Esophagus squamous epithelium (tissue), 5 donors: ENCODE results near the gene CLDN6. TPM values are rescaled to one million over a fixed set of nuclear protein-coding genes. Genes with fewer than 3 reads are reported as not detected.

ENCODE experiments used
- DNase-seq: peaks from one replicate; lab custom pipeline; 2025; lab: John Stamatoyannopoulos, UW
- H3K27ac ChIP-seq, 4 donors: fragments of 200-600 bp; sonication (generic); one replicate each; pipeline ENCODE4 v1.5.1; 2016 to 2019; ENCODE audit warnings: mild to moderate bottlenecking in 1 of 4
- H3K27me3 ChIP-seq, 4 donors: fragments of 200-600 bp; sonication (generic); 1 replicate in 3 of 4; 2 replicates in 1 of 4; pipeline versions ENCODE4 v1.5.1 to v1.6.0; 2017 to 2021; ENCODE audit warnings: antibody characterized with exemption in 1 of 4
- H3K36me3 ChIP-seq, 3 donors: fragments of 200-600 bp; sonication (generic); one replicate each; pipeline ENCODE4 v1.5.1; 2016 to 2019
- H3K4me1 ChIP-seq, 3 donors: fragments of 200-600 bp; sonication (generic); one replicate each; pipeline ENCODE4 v1.5.1; 2017 to 2019
- H3K4me3 ChIP-seq, 4 donors: fragments of 200-600 bp; sonication (generic); 1 replicate in 3 of 4; 2 replicates in 1 of 4; pipeline ENCODE4 v1.5.1; 2016 to 2019; ENCODE audit warnings: mild to moderate bottlenecking in 2 of 4, moderate library complexity in 1 of 4
- H3K9me3 ChIP-seq, 3 donors: fragments of 200-600 bp; sonication (generic); one replicate each; pipeline ENCODE4 v1.5.1; 2016 to 2019
- POLR2A ChIP-seq, 4 donors: fragments of 450-650 bp; IDR thresholded peaks; one replicate each; pipeline ENCODE4 v1.6.1; 2017; ENCODE audit warnings: antibody characterized with exemption in 4 of 4, mild to moderate bottlenecking in 4 of 4, moderate library complexity in 3 of 4
- whole genome bisulfite sequencing, 2 donors: methylation state at CpG; one replicate each; pipeline ENCODE4 v1.1.5; 2018; 5-methylcytosine and 5-hydroxymethylcytosine counted together
- intact Hi-C: fragments of 100-400 bp; cut with DNase I; formaldehyde crosslinking; loops from one replicate; pipeline ENCODE4 v1.15.0; 2022
- total RNA-seq, 4 donors: library from RNA; depleted of rRNA; stranded (reverse); fragments of >200 nt; gene quantifications; one replicate each; pipeline ENCODE4 v1.1.0, GENCODE V29; 2016
- TF ChIP-seq, protein P1 (sequence below), 6 experiments: fragments of 450-650 bp in 4 of 6; fragments of 200-600 bp in 2 of 6; sonication (generic) in 2 of 6; IDR thresholded peaks; one replicate each; pipeline ENCODE4 v1.5.1; 2016 to 2019; ENCODE audit warnings: antibody characterized with exemption in 6 of 6, mild to moderate bottlenecking in 4 of 6, moderate library complexity in 4 of 6
- donor health status: DM: yes; HTN: yes; CAD: no.

The CLDN6 gene
- total RNA-seq, 4 donors from 2014 or later = not detected

DNA sequence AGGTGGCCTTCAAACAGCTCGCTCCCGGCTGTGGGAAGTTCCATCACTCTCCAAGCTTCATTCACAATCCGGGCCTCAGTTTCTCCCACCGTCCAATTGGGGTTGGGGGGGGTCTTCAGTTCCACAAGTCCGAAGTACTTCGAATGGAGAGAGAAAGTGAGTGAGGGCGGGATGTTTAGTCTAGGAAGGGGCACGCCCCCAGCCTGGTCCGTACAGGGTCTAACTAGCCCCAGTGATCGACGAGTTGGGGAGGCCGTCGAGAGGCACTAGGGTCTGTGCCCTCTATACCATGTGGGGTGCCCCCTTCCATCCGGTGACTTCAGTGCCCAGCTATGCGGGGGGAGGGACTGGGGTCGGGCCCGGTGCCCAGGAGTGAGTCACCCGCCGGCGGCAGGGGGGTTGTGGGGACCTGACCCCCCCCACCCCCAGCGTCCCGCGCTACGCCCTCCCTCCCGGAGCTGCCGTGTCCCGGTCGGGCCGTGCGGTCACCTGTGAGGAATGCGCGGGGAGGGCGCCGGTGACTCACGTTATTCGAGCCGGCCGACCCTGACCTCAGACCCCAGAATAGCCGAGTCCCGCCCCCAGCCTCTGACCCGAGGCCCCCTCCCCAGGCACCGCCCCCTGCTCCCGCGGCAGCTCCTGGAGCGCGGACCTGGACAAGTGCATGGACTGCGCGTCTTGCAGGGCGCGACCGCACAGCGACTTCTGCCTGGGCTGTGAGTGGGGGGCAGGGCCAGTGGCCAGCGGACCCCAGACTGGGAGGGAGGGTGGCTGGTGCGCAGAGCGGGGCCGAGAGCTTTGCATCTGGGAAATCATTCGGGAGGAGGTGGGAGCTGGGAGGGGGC is 2.8 kb upstream of the CLDN6 start:
- 1% methylated on average over 23 of the region's 57 CpGs; no CpG with 5 or more reads in 1 of the 2 donors for WGBS, 2 donors
- DNase-seq = no peak
- H3K4me3 ChIP-seq = peak overlapping the region; percentile 46 to 79 (median 63)
- H3K27me3 ChIP-seq = peaks cover 0 to 33% (median 4%) of the 10 kb centered on the region in 4 donors
- TF ChIP-seq, protein P1, sequence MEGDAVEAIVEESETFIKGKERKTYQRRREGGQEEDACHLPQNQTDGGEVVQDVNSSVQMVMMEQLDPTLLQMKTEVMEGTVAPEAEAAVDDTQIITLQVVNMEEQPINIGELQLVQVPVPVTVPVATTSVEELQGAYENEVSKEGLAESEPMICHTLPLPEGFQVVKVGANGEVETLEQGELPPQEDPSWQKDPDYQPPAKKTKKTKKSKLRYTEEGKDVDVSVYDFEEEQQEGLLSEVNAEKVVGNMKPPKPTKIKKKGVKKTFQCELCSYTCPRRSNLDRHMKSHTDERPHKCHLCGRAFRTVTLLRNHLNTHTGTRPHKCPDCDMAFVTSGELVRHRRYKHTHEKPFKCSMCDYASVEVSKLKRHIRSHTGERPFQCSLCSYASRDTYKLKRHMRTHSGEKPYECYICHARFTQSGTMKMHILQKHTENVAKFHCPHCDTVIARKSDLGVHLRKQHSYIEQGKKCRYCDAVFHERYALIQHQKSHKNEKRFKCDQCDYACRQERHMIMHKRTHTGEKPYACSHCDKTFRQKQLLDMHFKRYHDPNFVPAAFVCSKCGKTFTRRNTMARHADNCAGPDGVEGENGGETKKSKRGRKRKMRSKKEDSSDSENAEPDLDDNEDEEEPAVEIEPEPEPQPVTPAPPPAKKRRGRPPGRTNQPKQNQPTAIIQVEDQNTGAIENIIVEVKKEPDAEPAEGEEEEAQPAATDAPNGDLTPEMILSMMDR (IDR thresholded peaks at IDR 0.05) = no peak
- no peak for TF ChIP-seq POLR2A (IDR thresholded peaks at IDR 0.05)
- H3K27ac ChIP-seq = peak overlapping the region; percentile 92 to 98 (median 96)
- H3K36me3 ChIP-seq = peaks cover 0 to 7% (median 0%) of the 10 kb centered on the region in 3 donors
- H3K9me3 ChIP-seq = no peaks in the 10 kb centered on the region
- intact Hi-C loops = no loop called here
- peaks cover 41 to 77% (median 45%) of the 10 kb centered on the region in 3 donors for H3K4me1 ChIP-seq

GRCh38 chr16:3020247-3020603 is 2.2 kb upstream of the CLDN6 start, which contains the start of gene TNFRSF12A:
TSS of gene TNFRSF12A (plus strand) at chr16:3020368. CDS start at chr16:3020398, 30 bp downstream.
- intact Hi-C loops = no loop called here
- Histone ChIP-seq H3K4me3 (peak within 1 kb of the TSS; percentile 46 to 79 (median 63)), H3K9me3 (no peaks in the 10 kb centered on the region), H3K36me3 (peaks cover 0 to under 1% (median 0%) of the 10 kb centered on the region in 3 donors), H3K4me1 (peaks cover 41 to 71% (median 45%) of the 10 kb centered on the region in 3 donors), H3K27me3 (peaks cover 0 to 38% (median 4%) of the 10 kb centered on the region in 4 donors), H3K27ac (peak within 1 kb of the TSS; percentile 92 to 98 (median 96))
- no peak for DNase-seq
- WGBS, 2 donors = no CpG with 5 or more reads among the region's 49 CpGs
- TF ChIP-seq, protein P1 (IDR thresholded peaks at IDR 0.05) = peak in 3 of 6 experiments; percentile 16 to 22 (median 18)
- TF ChIP-seq POLR2A (IDR thresholded peaks at IDR 0.05) = peak in 3 of 4 donors; percentile 36 to 91 (median 81)

GRCh38 chr16:3019594-3020246 is 1.7 kb upstream of the CLDN6 start:
- peaks cover 40 to 66% (median 42%) of the 10 kb centered on the region in 3 donors for H3K4me1 ChIP-seq
- peaks cover 0 to 43% (median 4%) of the 10 kb centered on the region in 4 donors for H3K27me3 ChIP-seq
- 26 to 52% methylated on average over 24 to 31 of the region's 40 CpGs for WGBS, 2 donors
- no peak for TF ChIP-seq POLR2A (IDR thresholded peaks at IDR 0.05)
- TF ChIP-seq, protein P1 (IDR thresholded peaks at IDR 0.05) = no peak
- H3K27ac ChIP-seq = peak overlapping the region; percentile 27 to 96 (median 94)
- no peaks in the 10 kb centered on the region for H3K36me3 ChIP-seq
- no peak for DNase-seq
- no peaks in the 10 kb centered on the region for H3K9me3 ChIP-seq
- peak overlapping the region; percentile 46 to 79 (median 63) for H3K4me3 ChIP-seq
- intact Hi-C loops = no loop called here

GRCh38 chr16:3017344-3017743 is 639 bp downstream of the CLDN6 start:
- no peak for DNase-seq
- Histone ChIP-seq H3K9me3 (no peaks in the 10 kb centered on the region), H3K27me3 (peaks cover 0 to 67% (median 15%) of the 10 kb centered on the region in 4 donors), H3K27ac (no peak overlapping the region), H3K4me1 (peaks cover 22 to 55% (median 23%) of the 10 kb centered on the region in 3 donors), H3K4me3 (no peak overlapping the region), H3K36me3 (no peaks in the 10 kb centered on the region)
- no peak for TF ChIP-seq POLR2A (IDR thresholded peaks at IDR 0.05)
- TF ChIP-seq, protein P1 (IDR thresholded peaks at IDR 0.05) = no peak
- 44 to 71% methylated on average over 2 to 12 of the region's 20 CpGs for WGBS, 2 donors
- intact Hi-C loops = no loop called here
